ENCODE data around the gene TMEM187. TPM values are rescaled to one million over a fixed set of nuclear protein-coding genes. Genes with fewer than 3 reads are reported as not detected.

TMEM187 gene
- total and polyA plus RNA-seq, 4 donors = 2.5 to 8.6 (median 5.0) TPM

DNA sequence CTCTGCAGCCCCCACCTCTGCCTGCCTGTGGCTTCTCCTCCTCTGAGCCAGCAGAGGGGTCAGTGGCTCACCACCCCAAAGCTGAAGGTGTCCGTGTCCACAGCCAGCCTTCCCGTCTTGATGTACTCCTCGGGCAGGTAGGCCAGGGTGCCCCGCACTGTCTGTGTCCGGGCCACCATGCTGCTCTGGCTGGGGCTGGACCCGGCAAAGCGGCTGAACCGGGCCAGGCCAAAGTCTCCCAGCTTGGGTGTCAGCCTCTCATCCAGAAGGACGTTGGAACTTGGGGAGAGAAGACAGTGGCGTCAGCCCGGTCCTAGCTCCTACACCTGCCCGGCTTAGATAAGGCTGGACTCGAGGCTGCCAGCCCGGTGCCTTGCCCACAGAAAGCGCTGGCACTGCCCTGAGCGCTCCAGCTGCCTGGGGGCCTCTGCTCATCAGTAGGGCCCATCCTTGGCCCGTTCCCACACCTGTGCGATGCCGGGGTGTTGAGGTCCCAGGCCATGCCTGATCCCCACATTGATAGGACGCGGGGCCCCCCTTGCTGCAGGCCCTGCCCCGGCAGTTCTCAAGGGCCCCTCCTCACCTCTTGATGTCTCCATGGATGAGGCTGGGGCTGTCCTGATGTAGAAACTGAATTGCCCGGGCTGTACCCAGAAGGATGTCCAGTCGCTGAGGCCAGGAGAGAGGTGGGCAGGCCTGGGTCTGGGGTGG lies 44.0 kb downstream of the TMEM187 start:
- H3K36me3 ChIP-seq (ENCODE audit: control insufficient read depth in 1 of 2, insufficient read depth in 2 of 2, low read length in 1 of 2) = no peaks in the 10 kb centered on the region
- intact Hi-C loops (cut with DNase I) = loop anchor here in 1 of 2 donors (5.0 kb wide), 1 partner anchor 36 kb away; no protein-coding TSS in a partner anchor
- 91 to 92% methylated on average over 24 of the region's 24 CpGs for WGBS, 2 donors

GRCh38 chrX:154017766-154018517 lies 45.4 kb downstream of the TMEM187 start:
- 91 to 92% methylated on average over 26 of the region's 26 CpGs for whole genome bisulfite sequencing, 2 donors
- intact Hi-C loops (cut with DNase I) = loop anchor here in 1 of 2 donors (5.0 kb wide), 1 partner anchor 34 kb away; no protein-coding TSS in a partner anchor
- H3K4me1 ChIP-seq (ENCODE audit: control insufficient read depth in 1 of 2, insufficient read depth in 2 of 2, low read length in 2 of 2) = no peaks in the 10 kb centered on the region
- H3K4me3 ChIP-seq (ENCODE audit: low read length in 2 of 2) = no peak overlapping the region
- H3K27ac ChIP-seq (ENCODE audit: low read depth in 1 of 2, low read length in 2 of 2) = no peak overlapping the region
- no peaks in the 10 kb centered on the region for H3K36me3 ChIP-seq (ENCODE audit: control insufficient read depth in 1 of 2, insufficient read depth in 2 of 2, low read length in 1 of 2)
- ATAC-seq (ENCODE audit: low FRiP score) = no peak
- DNase-seq = peak in 1 of 2 donors; percentile 43
- no peaks in the 10 kb centered on the region for H3K9me3 ChIP-seq (ENCODE audit: control insufficient read depth, low read length)
- H3K27me3 ChIP-seq (ENCODE audit: control insufficient read depth in 1 of 2, insufficient read depth in 2 of 2, low read length in 1 of 2) = no peaks in the 10 kb centered on the region

More for the DNA sequence above, 44.0 kb downstream of the TMEM187 start:
- Histone ChIP-seq H3K4me3 (ENCODE audit: low read length in 2 of 2) (no peak overlapping the region), H3K4me1 (ENCODE audit: control insufficient read depth in 1 of 2, insufficient read depth in 2 of 2, low read length in 2 of 2) (no peaks in the 10 kb centered on the region), H3K27me3 (ENCODE audit: control insufficient read depth in 1 of 2, insufficient read depth in 2 of 2, low read length in 1 of 2) (no peaks in the 10 kb centered on the region), H3K27ac (ENCODE audit: low read depth in 1 of 2, low read length in 2 of 2) (no peak overlapping the region), H3K9me3 (ENCODE audit: control insufficient read depth, low read length) (no peaks in the 10 kb centered on the region)
- DNase-seq = peak in 1 of 2 donors; percentile 42
- no peak for ATAC-seq (ENCODE audit: low FRiP score)

GRCh38 chrX:154018518-154019060 lies 46.0 kb downstream of the TMEM187 start:
- WGBS, 2 donors = 85% methylated on average over 15 of the region's 15 CpGs
- Histone ChIP-seq H3K9me3 (ENCODE audit: control insufficient read depth, low read length) (no peaks in the 10 kb centered on the region), H3K27me3 (ENCODE audit: control insufficient read depth in 1 of 2, insufficient read depth in 2 of 2, low read length in 1 of 2) (no peaks in the 10 kb centered on the region), H3K36me3 (ENCODE audit: control insufficient read depth in 1 of 2, insufficient read depth in 2 of 2, low read length in 1 of 2) (no peaks in the 10 kb centered on the region), H3K27ac (ENCODE audit: low read depth in 1 of 2, low read length in 2 of 2) (no peak overlapping the region), H3K4me1 (ENCODE audit: control insufficient read depth in 1 of 2, insufficient read depth in 2 of 2, low read length in 2 of 2) (no peaks in the 10 kb centered on the region), H3K4me3 (ENCODE audit: low read length in 2 of 2) (no peak overlapping the region)
- no peak for DNase-seq
- no peak for ATAC-seq (ENCODE audit: low FRiP score)
- intact Hi-C loops (cut with DNase I) = loop anchor here in 1 of 2 donors (5.0 kb wide), 1 partner anchor 34 kb away; no protein-coding TSS in a partner anchor

DNA sequence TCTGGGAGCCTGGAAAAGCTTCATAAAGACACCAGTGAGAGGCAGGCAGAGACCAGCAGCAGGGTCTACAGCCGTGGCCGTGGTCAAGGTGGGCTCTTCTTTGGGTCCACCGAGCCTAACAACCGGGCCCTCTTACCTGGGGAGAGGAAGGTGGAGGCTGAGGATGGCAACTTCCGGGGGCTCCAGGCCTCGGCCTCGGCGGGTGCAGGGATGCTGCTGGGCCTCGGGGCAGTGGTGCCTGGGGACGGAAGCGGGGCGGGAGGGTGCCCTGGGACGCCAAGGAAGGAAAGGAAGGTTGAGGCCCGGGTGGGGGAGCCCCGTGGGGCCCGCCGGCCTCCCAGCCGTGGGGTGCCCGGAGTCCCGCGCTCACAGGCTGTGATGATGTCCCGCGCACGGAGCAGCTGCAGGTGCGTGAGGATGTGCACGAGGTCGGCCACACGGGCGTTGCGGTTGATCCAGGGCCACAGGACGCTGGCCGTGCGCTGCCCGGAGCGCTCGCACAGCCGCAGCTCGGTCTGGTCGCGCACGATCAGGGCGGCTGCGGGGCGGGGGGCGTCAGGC lies 46.6 kb downstream of the TMEM187 start:
- Histone ChIP-seq H3K36me3 (ENCODE audit: control insufficient read depth in 1 of 2, insufficient read depth in 2 of 2, low read length in 1 of 2) (no peaks in the 10 kb centered on the region), H3K27ac (ENCODE audit: low read depth in 1 of 2, low read length in 2 of 2) (peak overlapping the region in 1 of 2 donors; percentile 21), H3K9me3 (ENCODE audit: control insufficient read depth, low read length) (no peaks in the 10 kb centered on the region), H3K4me1 (ENCODE audit: control insufficient read depth in 1 of 2, insufficient read depth in 2 of 2, low read length in 2 of 2) (no peaks in the 10 kb centered on the region), H3K4me3 (ENCODE audit: low read length in 2 of 2) (peak overlapping the region; percentile 32 to 59), H3K27me3 (ENCODE audit: control insufficient read depth in 1 of 2, insufficient read depth in 2 of 2, low read length in 1 of 2) (no peaks in the 10 kb centered on the region)
- 4 to 47% methylated on average over 35 to 45 of the region's 45 CpGs for WGBS, 2 donors
- intact Hi-C loops (cut with DNase I) = loop anchor here in 1 of 2 donors (5.0 kb wide), 1 partner anchor 33 kb away; no protein-coding TSS in a partner anchor
- DNase-seq = peak in 1 of 2 donors; percentile 47
- no peak for ATAC-seq (ENCODE audit: low FRiP score)

DNA sequence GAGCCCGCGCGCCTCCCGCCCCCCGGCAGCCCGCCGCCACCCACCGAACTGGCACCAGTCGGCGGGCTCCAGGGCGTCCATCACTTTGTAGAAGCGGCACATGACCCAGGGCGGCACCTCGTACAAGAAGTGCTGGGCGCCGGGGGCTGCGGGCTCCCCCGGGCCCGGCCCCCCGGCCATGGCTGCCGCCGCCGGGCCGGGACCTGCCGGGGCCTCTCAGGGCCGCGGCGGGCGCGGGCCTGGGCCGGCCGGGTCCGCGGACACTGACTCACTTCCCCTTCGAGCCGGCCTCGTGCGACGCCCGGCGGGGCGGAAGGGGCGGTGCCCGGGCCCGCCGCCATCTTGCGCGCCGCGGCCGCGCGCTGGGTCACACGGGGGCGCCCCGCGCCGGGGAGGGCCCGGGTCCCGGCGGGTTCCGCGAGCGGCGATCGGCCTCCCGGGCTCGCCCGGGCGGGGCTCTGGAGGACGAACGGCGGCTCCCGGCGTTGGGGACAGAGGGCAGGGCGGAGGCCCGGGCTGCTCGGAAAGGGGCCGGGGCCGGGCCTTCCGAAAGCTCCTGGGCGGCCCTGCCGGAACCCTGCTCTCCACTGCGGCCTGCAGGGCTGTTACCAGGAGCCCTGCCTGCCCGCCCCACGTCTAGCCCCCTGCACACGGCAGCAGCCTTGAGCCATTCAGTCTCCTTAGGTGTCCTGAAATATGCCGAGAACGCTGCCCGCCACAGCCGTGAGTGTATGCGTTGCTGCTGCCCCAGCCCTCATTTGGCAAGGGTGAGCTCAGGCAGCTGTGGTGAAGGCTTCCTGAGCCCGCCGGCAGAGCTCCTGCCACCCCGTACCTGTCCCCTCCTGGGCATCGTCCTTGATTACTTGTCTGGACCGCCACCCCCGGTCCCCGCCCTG lies 47.3 kb downstream of the TMEM187 start, which contains the start of gene IRAK1:
Gene IRAK1 (minus strand): TSS at position 270 of the 896 bp plus-strand sequence. CDS start 90 bp downstream, at position 180.
- ATAC-seq (ENCODE audit: low FRiP score) (peak; percentile 60), DNase-seq (peak; percentile 74 to 86)
- WGBS, 2 donors = 2 to 26% methylated on average over 56 to 99 of the region's 99 CpGs
- Histone ChIP-seq H3K36me3 (ENCODE audit: control insufficient read depth in 1 of 2, insufficient read depth in 2 of 2, low read length in 1 of 2) (no peaks in the 10 kb centered on the region), H3K9me3 (ENCODE audit: control insufficient read depth, low read length) (no peaks in the 10 kb centered on the region), H3K4me3 (ENCODE audit: low read length in 2 of 2) (peak within 1 kb of the TSS; percentile 32 to 59), H3K27ac (ENCODE audit: low read depth in 1 of 2, low read length in 2 of 2) (peak within 1 kb of the TSS in 1 of 2 donors; percentile 41), H3K27me3 (ENCODE audit: control insufficient read depth in 1 of 2, insufficient read depth in 2 of 2, low read length in 1 of 2) (no peaks in the 10 kb centered on the region), H3K4me1 (ENCODE audit: control insufficient read depth in 1 of 2, insufficient read depth in 2 of 2, low read length in 2 of 2) (no peaks in the 10 kb centered on the region)
- intact Hi-C loops (cut with DNase I) = loop anchor here in 1 of 2 donors (5.0 kb wide), 2 partner anchors 32 to 77 kb away; partner anchors contain the start of gene MECP2

- WGBS, 2 donors = 73 to 77% methylated on average over 9 of the region's 9 CpGs
- H3K4me1 ChIP-seq (ENCODE audit: control insufficient read depth in 1 of 2, insufficient read depth in 2 of 2, low read length in 2 of 2) = no peaks in the 10 kb centered on the region
- H3K27ac ChIP-seq (ENCODE audit: low read depth in 1 of 2, low read length in 2 of 2) = peak overlapping the region in 1 of 2 donors; percentile 51
- no peak for ATAC-seq (ENCODE audit: low FRiP score)
- H3K4me3 ChIP-seq (ENCODE audit: low read length in 2 of 2) = no peak overlapping the region
- H3K36me3 ChIP-seq (ENCODE audit: control insufficient read depth in 1 of 2, insufficient read depth in 2 of 2, low read length in 1 of 2) = no peaks in the 10 kb centered on the region
- no peak for DNase-seq
- no peaks in the 10 kb centered on the region for H3K27me3 ChIP-seq (ENCODE audit: control insufficient read depth in 1 of 2, insufficient read depth in 2 of 2, low read length in 1 of 2)
- H3K9me3 ChIP-seq (ENCODE audit: control insufficient read depth, low read length) = no peaks in the 10 kb centered on the region
- intact Hi-C loops (cut with DNase I) = loop anchor here in 1 of 2 donors (5.0 kb wide), 1 partner anchor 77 kb away; the partner anchor contains the start of gene MECP2
Observed at GRCh38 chrX:154020536-154021115, 48.1 kb downstream of the TMEM187 start.

DNA sequence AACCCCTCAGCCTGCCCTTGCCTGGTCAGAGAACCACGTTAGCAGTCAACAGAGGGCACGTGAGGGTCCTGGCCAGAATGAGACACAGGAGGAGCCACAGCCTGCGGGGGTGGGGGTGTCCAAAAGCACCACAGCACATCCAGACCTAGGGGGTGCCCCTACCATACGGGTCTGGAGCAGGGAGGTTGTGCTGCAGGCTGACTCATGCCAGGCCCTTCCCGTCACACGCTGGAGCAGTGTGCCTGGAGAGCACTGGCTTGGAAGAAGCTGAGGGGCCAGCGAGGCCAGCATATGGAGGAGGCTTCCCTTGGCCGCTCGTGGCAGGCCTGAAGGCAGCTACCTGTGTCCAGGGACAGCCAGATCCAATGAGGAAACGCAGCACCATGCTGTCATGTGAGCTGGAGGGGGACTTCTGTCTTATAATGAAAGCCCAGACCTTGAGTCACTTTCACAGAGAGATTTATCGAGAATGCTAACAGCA lies 48.6 kb downstream of the TMEM187 start:
- intact Hi-C loops (cut with DNase I) = loop anchor here in 1 of 2 donors (5.0 kb wide), 1 partner anchor 76 kb away; the partner anchor contains the start of gene MECP2
- H3K27me3 ChIP-seq (ENCODE audit: control insufficient read depth in 1 of 2, insufficient read depth in 2 of 2, low read length in 1 of 2) = no peaks in the 10 kb centered on the region
- ATAC-seq (ENCODE audit: low FRiP score) (no peak), DNase-seq (no peak)
- no peaks in the 10 kb centered on the region for H3K9me3 ChIP-seq (ENCODE audit: control insufficient read depth, low read length)
- no peak overlapping the region for H3K27ac ChIP-seq (ENCODE audit: low read depth in 1 of 2, low read length in 2 of 2)
- 64 to 78% methylated on average over 11 of the region's 11 CpGs for WGBS, 2 donors
- no peaks in the 10 kb centered on the region for H3K36me3 ChIP-seq (ENCODE audit: control insufficient read depth in 1 of 2, insufficient read depth in 2 of 2, low read length in 1 of 2)
- no peak overlapping the region for H3K4me3 ChIP-seq (ENCODE audit: low read length in 2 of 2)
- no peaks in the 10 kb centered on the region for H3K4me1 ChIP-seq (ENCODE audit: control insufficient read depth in 1 of 2, insufficient read depth in 2 of 2, low read length in 2 of 2)
